Neural cell (in vitro differentiated cells): ENCODE data around the gene JPT1. TPM values are rescaled to one million over a fixed set of nuclear protein-coding genes. Genes with fewer than 3 reads are reported as not detected.

Experiments used
- H2AFZ ChIP-seq: fragments of 200-600, 300-800 bp; sonication (generic), shearing (Covaris generic); 2 replicates; pipeline ENCODE4 v1.6.0; 2014; ENCODE audit warnings: low read depth, mild to moderate bottlenecking, antibody characterized with exemption, low read length, moderate library complexity
- H3F3A ChIP-seq: fragments of 200-600 bp; shearing (Covaris generic); 2 replicates; pipeline ENCODE4 v1.6.1; 2016; ENCODE audit warnings: mild to moderate bottlenecking, moderate library complexity, mixed read lengths, antibody characterized with exemption, low read length; ENCODE audit not compliant: insufficient read depth, poor library complexity, severe bottlenecking
- H3K27ac ChIP-seq: fragments of 200-600, 300-800 bp; sonication (generic), shearing (Covaris generic); 2 replicates; pipeline ENCODE4 v1.5.1; 2014; ENCODE audit warnings: mild to moderate bottlenecking, low read length, moderate library complexity
- H3K27me3 ChIP-seq: fragments of 300-800, 200-600 bp; sonication (generic), shearing (Covaris generic); 2 replicates; pipeline ENCODE4 v1.6.0; 2014; ENCODE audit warnings: mild to moderate bottlenecking, low read depth, low read length, moderate library complexity; ENCODE audit not compliant: insufficient read depth
- H3K36me3 ChIP-seq: fragments of 300-800, 200-600 bp; sonication (generic), shearing (Covaris generic); 2 replicates; pipeline ENCODE4 v1.5.1; 2014; ENCODE audit warnings: mild to moderate bottlenecking, antibody characterized with exemption, low read length, moderate library complexity; ENCODE audit not compliant: insufficient read depth
- H3K4me2 ChIP-seq: fragments of 300-800, 200-600 bp; sonication (generic), shearing (Covaris generic); 2 replicates; pipeline ENCODE4 v1.6.0; 2014; ENCODE audit warnings: mild to moderate bottlenecking, low read length
- H3K4me3 ChIP-seq: fragments of 300-800, 200-600 bp; sonication (generic), shearing (Covaris generic); 2 replicates; pipeline ENCODE4 v1.5.1; 2014; ENCODE audit warnings: mild to moderate bottlenecking, low read length, moderate library complexity
- H3K79me2 ChIP-seq: fragments of 200-600 bp; shearing (Covaris generic); replicated peaks from 2 replicates; pipeline ENCODE4 v1.6.0; 2014; ENCODE audit warnings: mild to moderate bottlenecking, low read length, moderate library complexity; ENCODE audit not compliant: insufficient read depth
- H3K9ac ChIP-seq: fragments of 300-800, 200-600 bp; sonication (generic), shearing (Covaris generic); 2 replicates; pipeline ENCODE4 v1.6.1; 2016; ENCODE audit warnings: mild to moderate bottlenecking, low read length, mixed read lengths
- H3K9me2 ChIP-seq: fragments of 200-600 bp; shearing (Covaris generic); 2 replicates; pipeline ENCODE4 v1.6.1; 2016; ENCODE audit warnings: mild to moderate bottlenecking, low read length, mixed read lengths; ENCODE audit not compliant: insufficient read depth
- H3K9me3 ChIP-seq: fragments of 200-600, 300-800 bp; sonication (generic), shearing (Covaris generic); 2 replicates; pipeline ENCODE4 v1.6.1; 2016; ENCODE audit warnings: mild to moderate bottlenecking, mixed run types, low read length, moderate library complexity, mixed read lengths
- H4K20me1 ChIP-seq: fragments of 200-600 bp; shearing (Covaris generic); 2 replicates; pipeline ENCODE4 v1.6.1; 2016; ENCODE audit warnings: mild to moderate bottlenecking, mixed run types; ENCODE audit not compliant: insufficient read depth
- CTCF ChIP-seq: fragments of 450-650 bp; IDR thresholded peaks from 2 replicates; pipeline ENCODE4 v1.5.1; 2014; ENCODE audit warnings: antibody characterized with exemption, mild to moderate bottlenecking, moderate library complexity; ENCODE audit not compliant: poor library complexity, severe bottlenecking
- EP300 ChIP-seq: fragments of 450-650 bp; conservative IDR thresholded peaks from 2 replicates; pipeline ENCODE4 v1.6.1; 2014; ENCODE audit warnings: antibody characterized with exemption, mild to moderate bottlenecking, moderate library complexity; ENCODE audit not compliant: poor library complexity, severe bottlenecking
- EZH2 ChIP-seq: fragments of 200-600, 300-800 bp; shearing (Covaris generic), sonication (generic); IDR thresholded peaks from 2 replicates; pipeline ENCODE4 v1.6.1; 2014; ENCODE audit warnings: antibody characterized with exemption, low read length, borderline replicate concordance, mild to moderate bottlenecking; ENCODE audit not compliant: insufficient read depth, poor library complexity, severe bottlenecking
- MXI1 ChIP-seq: fragments of 450-650 bp; conservative IDR thresholded peaks from 2 replicates; pipeline ENCODE4 v1.6.1; 2014; ENCODE audit warnings: antibody characterized with exemption, mild to moderate bottlenecking; ENCODE audit not compliant: poor library complexity, severe bottlenecking
- POLR2AphosphoS5 ChIP-seq: IDR thresholded peaks from 2 replicates; pipeline ENCODE4 v1.6.1; 2012
- RAD21 ChIP-seq: fragments of 450-650 bp; conservative IDR thresholded peaks from 2 replicates; pipeline ENCODE4 v1.6.1; 2014; ENCODE audit warnings: antibody characterized with exemption, mild to moderate bottlenecking, moderate library complexity
- REST ChIP-seq: IDR thresholded peaks from 2 replicates; pipeline ENCODE4 v1.6.1; 2012; ENCODE audit warnings: borderline replicate concordance
- SMC3 ChIP-seq: fragments of 450-650 bp; conservative IDR thresholded peaks from 2 replicates; pipeline ENCODE4 v1.6.1; 2014; ENCODE audit warnings: antibody characterized with exemption, mild to moderate bottlenecking, moderate library complexity; ENCODE audit not compliant: poor library complexity
- TAF1 ChIP-seq: IDR thresholded peaks from 2 replicates; pipeline ENCODE4 v1.6.1; 2012; ENCODE audit warnings: low read depth
- polyA plus RNA-seq: library from polyadenylated mRNA; depleted of rRNA; stranded (reverse); fragments of >200 nt; gene quantifications from 2 replicates; pipeline ENCODE4 v1.2.3, GENCODE V29; 2014

JPT1 gene
- polyA plus RNA-seq, 1 donor from 2014 or later = 1,721 TPM

GRCh38 chr17:75129576-75129975 lies 24.7 kb downstream of the JPT1 start:
- TF ChIP-seq EP300 = no peak
- TF ChIP-seq TAF1 = no peak
- TF ChIP-seq REST = no peak
- no peak for TF ChIP-seq CTCF
- TF ChIP-seq EZH2 = no peak
- Histone ChIP-seq H3K27me3 (no peaks in the 10 kb centered on the region), H3K9me2 (no peaks in the 10 kb centered on the region), H3K79me2 (no peaks in the 10 kb centered on the region), H3K36me3 (no peaks in the 10 kb centered on the region), H3F3A (no peaks in the 10 kb centered on the region), H3K9ac (no peak overlapping the region), H2AFZ (no peak overlapping the region), H3K4me2 (no peak overlapping the region), H3K27ac (no peak overlapping the region), H3K4me3 (no peak overlapping the region), H4K20me1 (peaks cover under 1% of the 10 kb centered on the region), H3K9me3 (no peaks in the 10 kb centered on the region)

GRCh38 chr17:75128694-75129505 lies 25.4 kb downstream of the JPT1 start:
- H3K79me2 ChIP-seq = no peaks in the 10 kb centered on the region

More at GRCh38 chr17:75128694-75129505, 25.4 kb downstream of the JPT1 start:
- Histone ChIP-seq H3K4me2 (no peak overlapping the region), H3K36me3 (no peaks in the 10 kb centered on the region), H4K20me1 (no peaks in the 10 kb centered on the region), H3K4me3 (no peak overlapping the region), H3K27ac (no peak overlapping the region), H3F3A (no peaks in the 10 kb centered on the region), H3K9me3 (no peaks in the 10 kb centered on the region), H2AFZ (no peak overlapping the region), H3K27me3 (no peaks in the 10 kb centered on the region), H3K9me2 (no peaks in the 10 kb centered on the region), H3K9ac (no peak overlapping the region)
- TF ChIP-seq RAD21 = no peak
- no peak for TF ChIP-seq SMC3
- no peak for TF ChIP-seq EZH2
- no peak for TF ChIP-seq CTCF
- TF ChIP-seq MXI1 = no peak
- TF ChIP-seq EP300 = no peak
- no peak for TF ChIP-seq TAF1
- no peak for TF ChIP-seq POLR2AphosphoS5
- TF ChIP-seq REST = no peak
